ENCODE measurements around the gene KCNIP4.

The KCNIP4 gene

DNA sequence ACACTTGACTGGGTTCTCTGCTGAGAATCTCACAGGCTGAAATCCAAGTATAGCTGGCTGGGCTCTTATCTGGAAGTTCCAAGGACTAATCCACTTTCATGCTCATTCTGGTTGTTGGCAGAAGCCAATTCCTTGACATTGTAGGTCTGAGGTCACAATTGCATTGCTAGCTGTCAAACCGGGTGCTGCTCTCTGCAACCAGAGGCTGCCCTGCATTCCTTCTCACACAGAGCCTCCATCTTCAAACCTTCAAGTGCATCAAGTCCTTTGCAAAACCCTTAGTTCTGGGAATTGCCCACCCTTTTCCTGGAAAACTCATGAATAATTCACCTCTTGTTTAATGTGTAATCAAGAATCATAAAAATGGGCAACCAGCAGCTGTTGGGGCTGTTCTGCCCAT lies 404.2 kb downstream of the KCNIP4 start:
- H3K4me3 ChIP-seq (ENCODE audit: low read depth, low read length) = no peak overlapping the region
- TF ChIP-seq, protein P1, sequence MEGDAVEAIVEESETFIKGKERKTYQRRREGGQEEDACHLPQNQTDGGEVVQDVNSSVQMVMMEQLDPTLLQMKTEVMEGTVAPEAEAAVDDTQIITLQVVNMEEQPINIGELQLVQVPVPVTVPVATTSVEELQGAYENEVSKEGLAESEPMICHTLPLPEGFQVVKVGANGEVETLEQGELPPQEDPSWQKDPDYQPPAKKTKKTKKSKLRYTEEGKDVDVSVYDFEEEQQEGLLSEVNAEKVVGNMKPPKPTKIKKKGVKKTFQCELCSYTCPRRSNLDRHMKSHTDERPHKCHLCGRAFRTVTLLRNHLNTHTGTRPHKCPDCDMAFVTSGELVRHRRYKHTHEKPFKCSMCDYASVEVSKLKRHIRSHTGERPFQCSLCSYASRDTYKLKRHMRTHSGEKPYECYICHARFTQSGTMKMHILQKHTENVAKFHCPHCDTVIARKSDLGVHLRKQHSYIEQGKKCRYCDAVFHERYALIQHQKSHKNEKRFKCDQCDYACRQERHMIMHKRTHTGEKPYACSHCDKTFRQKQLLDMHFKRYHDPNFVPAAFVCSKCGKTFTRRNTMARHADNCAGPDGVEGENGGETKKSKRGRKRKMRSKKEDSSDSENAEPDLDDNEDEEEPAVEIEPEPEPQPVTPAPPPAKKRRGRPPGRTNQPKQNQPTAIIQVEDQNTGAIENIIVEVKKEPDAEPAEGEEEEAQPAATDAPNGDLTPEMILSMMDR (IDR thresholded peaks at IDR 0.05; ENCODE audit: low read depth, low read length) = no peak

DNA sequence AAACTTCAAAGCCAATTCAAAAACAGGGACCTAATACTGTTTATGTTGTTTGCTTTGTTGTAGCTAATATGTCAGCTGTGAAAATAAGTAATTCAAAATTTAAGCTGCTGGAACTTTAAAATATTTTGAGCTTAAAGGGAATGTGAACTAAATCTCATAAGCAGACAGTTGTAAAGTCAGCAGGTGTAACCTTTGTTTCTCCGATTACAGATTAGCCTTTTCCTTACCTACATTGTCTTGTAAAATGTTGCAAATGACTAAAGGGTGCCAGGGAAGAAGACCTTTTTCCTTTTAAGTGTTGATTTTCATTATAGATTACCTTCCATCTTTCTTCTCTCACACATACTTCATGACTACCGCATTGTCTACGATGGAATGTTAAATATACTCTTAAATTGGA lies 405.1 kb downstream of the KCNIP4 start:
- TF ChIP-seq, protein P1 (IDR thresholded peaks at IDR 0.05; ENCODE audit: low read depth, low read length) = no peak
- H3K4me3 ChIP-seq (ENCODE audit: low read depth, low read length) = no peak overlapping the region

DNA sequence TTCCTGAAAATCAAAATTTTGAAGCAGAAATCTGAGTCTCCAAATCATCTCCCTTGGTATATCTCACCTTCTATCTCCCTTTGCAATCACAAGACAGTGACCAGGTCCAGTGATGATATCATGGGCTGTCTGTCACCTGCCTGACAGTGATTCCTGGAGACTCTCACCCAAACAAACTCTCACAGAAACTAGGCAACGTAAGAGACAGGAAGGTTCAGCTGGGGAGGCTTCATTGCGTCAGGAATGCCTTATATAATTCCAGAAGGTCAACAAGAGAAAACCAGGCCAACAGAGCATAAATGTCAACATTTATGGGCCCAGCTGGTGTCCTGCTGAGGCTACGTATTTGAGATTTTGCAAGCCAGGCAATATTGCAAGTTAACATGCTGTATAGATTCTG lies 412.7 kb downstream of the KCNIP4 start:
- H3K4me3 ChIP-seq (ENCODE audit: low read depth, low read length) = no peak overlapping the region
- TF ChIP-seq, protein P1 (IDR thresholded peaks at IDR 0.05; ENCODE audit: low read depth, low read length) = no peak

DNA sequence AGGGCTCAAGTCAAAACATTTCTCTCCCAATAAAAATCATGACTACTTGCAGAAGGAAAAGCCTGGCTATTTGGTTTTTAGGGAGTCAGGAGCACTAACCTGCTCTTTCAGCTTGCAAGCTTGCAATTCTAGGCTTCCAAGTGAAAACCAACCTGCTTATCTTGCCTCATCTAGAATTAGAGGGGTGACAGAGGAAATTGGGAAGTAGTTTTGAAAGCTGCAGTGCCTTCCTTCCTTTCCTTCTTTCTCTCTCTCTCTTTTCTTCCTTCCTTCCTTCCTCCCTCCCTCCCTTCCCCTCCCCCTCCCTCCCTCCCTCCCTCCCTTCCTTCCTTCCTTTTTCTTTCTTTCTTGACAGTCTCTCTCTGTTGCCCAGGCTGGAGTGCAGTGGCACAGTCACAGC lies 417.5 kb downstream of the KCNIP4 start:
- H3K4me3 ChIP-seq (ENCODE audit: low read depth, low read length) = no peak overlapping the region

DNA sequence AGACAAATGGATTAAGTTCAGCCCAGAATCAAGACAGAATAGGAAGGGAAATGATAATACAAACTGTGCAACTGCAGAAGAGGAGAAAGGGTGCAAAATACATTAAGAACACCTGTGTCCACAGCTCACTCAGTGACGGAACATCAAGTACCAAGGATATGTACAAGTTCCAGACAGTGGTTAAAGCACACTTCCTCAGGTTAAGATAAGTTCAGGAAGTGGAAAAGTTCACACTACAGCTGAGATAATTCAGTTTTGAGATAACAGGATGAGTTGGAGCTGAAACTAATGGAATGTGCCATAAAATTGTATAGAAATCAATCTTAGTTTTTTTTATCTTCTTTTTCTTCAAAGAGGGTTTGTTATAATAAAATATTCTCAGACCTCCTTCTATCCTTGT lies 419.4 kb downstream of the KCNIP4 start:
- TF ChIP-seq, protein P1 (IDR thresholded peaks at IDR 0.05; ENCODE audit: low read depth, low read length) = no peak
- no peak overlapping the region for H3K4me3 ChIP-seq (ENCODE audit: low read depth, low read length)

More for the DNA sequence above, 417.5 kb downstream of the KCNIP4 start:
- TF ChIP-seq, protein P1 (IDR thresholded peaks at IDR 0.05; ENCODE audit: low read depth, low read length) = no peak

DNA sequence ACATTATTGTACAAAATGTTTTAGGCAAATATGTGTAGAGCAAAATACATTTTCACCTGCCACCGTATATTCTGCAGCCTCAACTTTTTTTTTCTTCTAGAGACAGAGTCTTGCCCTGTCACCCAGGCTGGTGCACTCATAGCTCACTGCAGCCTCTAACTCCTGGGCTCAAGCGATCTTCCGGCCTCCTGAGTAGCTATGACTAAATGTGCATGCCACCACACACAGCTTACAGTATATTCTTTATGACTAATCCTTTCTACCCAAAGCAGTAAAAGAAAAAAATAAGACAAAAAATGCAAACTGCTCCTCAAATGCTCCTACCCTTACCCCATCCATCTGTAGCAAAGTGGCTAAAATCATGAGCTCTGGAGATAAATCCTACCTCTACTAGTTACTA lies 426.3 kb downstream of the KCNIP4 start:
- no peak overlapping the region for H3K4me3 ChIP-seq (ENCODE audit: low read depth, low read length)
- TF ChIP-seq, protein P1 (IDR thresholded peaks at IDR 0.05; ENCODE audit: low read depth, low read length) = no peak

DNA sequence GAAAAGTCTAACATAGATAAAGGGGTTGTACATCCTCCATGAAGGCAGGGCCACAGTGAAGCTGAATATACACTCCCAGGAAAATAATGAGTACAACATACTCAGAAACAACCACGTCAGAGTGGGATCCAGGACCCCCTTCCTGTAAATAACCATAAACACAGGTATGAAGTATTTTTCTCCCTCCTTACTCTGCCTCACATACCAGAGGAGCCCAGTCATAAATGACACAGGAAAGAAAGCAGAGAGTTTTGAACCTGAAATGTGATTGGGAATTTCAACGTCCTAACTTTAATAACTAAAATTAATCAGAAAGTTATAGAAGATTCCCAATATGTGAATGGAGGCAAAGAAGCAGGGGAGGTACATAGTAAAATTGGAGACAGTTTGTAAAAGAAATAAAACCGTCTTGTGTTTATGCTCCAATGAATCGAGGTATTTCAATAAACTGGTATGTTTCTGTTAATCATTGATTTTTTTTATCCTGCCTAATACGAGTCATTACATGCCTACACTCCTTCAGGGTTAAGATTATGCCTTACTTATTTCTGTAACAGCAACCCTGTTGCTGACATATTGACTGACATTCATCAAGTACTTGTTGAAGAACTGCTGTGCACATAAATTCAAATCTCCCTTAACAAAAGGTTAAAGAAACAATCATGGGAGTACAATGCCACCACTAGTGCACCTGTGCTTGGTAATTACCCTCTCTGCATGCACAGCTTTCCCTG lies 431.3 kb downstream of the KCNIP4 start:
- H3K4me3 ChIP-seq (ENCODE audit: low read depth, low read length) = no peak overlapping the region
- TF ChIP-seq, protein P1 (IDR thresholded peaks at IDR 0.05; ENCODE audit: low read depth, low read length) = no peak

Data from WI38 (cell line).